ENCODE measurements around the gene IPO13.

IPO13 gene

GRCh38 chr1:43958351-43959255 lies 11.9 kb downstream of the IPO13 start:
- FAIRE-seq (no peak), DNase-seq (ENCODE audit: insufficient read length, low spot score) (no peak)
- TF ChIP-seq TAF1 (IDR thresholded peaks at IDR 0.05; ENCODE audit: low read depth, low read length) (no peak), SPI1 (IDR thresholded peaks at IDR 0.05; ENCODE audit: low read depth, low read length) (no peak), POLR2AphosphoS5 (IDR thresholded peaks at IDR 0.05; ENCODE audit: low read depth, low read length) (no peak), PAX5 (IDR thresholded peaks at IDR 0.05; ENCODE audit: insufficient read depth, low read length, severe bottlenecking) (no peak), POU2F2 (IDR thresholded peaks at IDR 0.05; ENCODE audit: low read depth, low read length) (no peak), POLR2A (IDR thresholded peaks at IDR 0.05; ENCODE audit: low read depth, low read length) (no peak)

GRCh38 chr1:43960798-43961197 lies 14.0 kb downstream of the IPO13 start:
- FAIRE-seq (no peak), DNase-seq (ENCODE audit: insufficient read length, low spot score) (no peak)
- no peak for TF ChIP-seq POU2F2 (IDR thresholded peaks at IDR 0.05; ENCODE audit: low read depth, low read length)
- no peak for TF ChIP-seq POLR2AphosphoS5 (IDR thresholded peaks at IDR 0.05; ENCODE audit: low read depth, low read length)
- TF ChIP-seq PAX5 (IDR thresholded peaks at IDR 0.05; ENCODE audit: insufficient read depth, low read length, severe bottlenecking), result no peak
- TF ChIP-seq POLR2A (IDR thresholded peaks at IDR 0.05; ENCODE audit: low read depth, low read length), result no peak
- TF ChIP-seq TAF1 (IDR thresholded peaks at IDR 0.05; ENCODE audit: low read depth, low read length), result no peak
- TF ChIP-seq SPI1 (IDR thresholded peaks at IDR 0.05; ENCODE audit: low read depth, low read length), result no peak

- FAIRE-seq (no peak), DNase-seq (ENCODE audit: insufficient read length, low spot score) (no peak)
- TF ChIP-seq POLR2AphosphoS5 (IDR thresholded peaks at IDR 0.05; ENCODE audit: low read depth, low read length) (no peak), SPI1 (IDR thresholded peaks at IDR 0.05; ENCODE audit: low read depth, low read length) (no peak)
These were observed 14.9 kb downstream of the IPO13 start for GRCh38 chr1:43961692-43962091.

- FAIRE-seq (no peak), DNase-seq (ENCODE audit: insufficient read length, low spot score) (no peak)
These were observed 15.6 kb downstream of the IPO13 start for GRCh38 chr1:43962324-43962723.

GRCh38 chr1:43963006-43963405 lies 16.3 kb downstream of the IPO13 start:
- no peak for TF ChIP-seq POU2F2 (IDR thresholded peaks at IDR 0.05; ENCODE audit: low read depth, low read length)
- TF ChIP-seq POLR2AphosphoS5 (IDR thresholded peaks at IDR 0.05; ENCODE audit: low read depth, low read length), result no peak
- TF ChIP-seq SPI1 (IDR thresholded peaks at IDR 0.05; ENCODE audit: low read depth, low read length), result no peak
- TF ChIP-seq PAX5 (IDR thresholded peaks at IDR 0.05; ENCODE audit: insufficient read depth, low read length, severe bottlenecking), result no peak
- TF ChIP-seq TAF1 (IDR thresholded peaks at IDR 0.05; ENCODE audit: low read depth, low read length), result no peak
- TF ChIP-seq POLR2A (IDR thresholded peaks at IDR 0.05; ENCODE audit: low read depth, low read length), result no peak
- FAIRE-seq (no peak), DNase-seq (ENCODE audit: insufficient read length, low spot score) (no peak)

More at GRCh38 chr1:43962324-43962723, 15.6 kb downstream of the IPO13 start:
- TF ChIP-seq PAX5 (IDR thresholded peaks at IDR 0.05; ENCODE audit: insufficient read depth, low read length, severe bottlenecking) (no peak), POLR2A (IDR thresholded peaks at IDR 0.05; ENCODE audit: low read depth, low read length) (no peak), POLR2AphosphoS5 (IDR thresholded peaks at IDR 0.05; ENCODE audit: low read depth, low read length) (no peak), TAF1 (IDR thresholded peaks at IDR 0.05; ENCODE audit: low read depth, low read length) (no peak), POU2F2 (IDR thresholded peaks at IDR 0.05; ENCODE audit: low read depth, low read length) (no peak), SPI1 (IDR thresholded peaks at IDR 0.05; ENCODE audit: low read depth, low read length) (no peak)

GRCh38 chr1:43963890-43964289 lies 17.1 kb downstream of the IPO13 start:
- no peak for TF ChIP-seq TAF1 (IDR thresholded peaks at IDR 0.05; ENCODE audit: low read depth, low read length)
- no peak for TF ChIP-seq PAX5 (IDR thresholded peaks at IDR 0.05; ENCODE audit: insufficient read depth, low read length, severe bottlenecking)
- no peak for TF ChIP-seq SPI1 (IDR thresholded peaks at IDR 0.05; ENCODE audit: low read depth, low read length)
- no peak for TF ChIP-seq POLR2AphosphoS5 (IDR thresholded peaks at IDR 0.05; ENCODE audit: low read depth, low read length)
- TF ChIP-seq POU2F2 (IDR thresholded peaks at IDR 0.05; ENCODE audit: low read depth, low read length), result no peak
- TF ChIP-seq POLR2A (IDR thresholded peaks at IDR 0.05; ENCODE audit: low read depth, low read length), result no peak
- DNase-seq (ENCODE audit: insufficient read length, low spot score) (no peak), FAIRE-seq (no peak)

- TF ChIP-seq POLR2AphosphoS5 (IDR thresholded peaks at IDR 0.05; ENCODE audit: low read depth, low read length), result no peak
- TF ChIP-seq POU2F2 (IDR thresholded peaks at IDR 0.05; ENCODE audit: low read depth, low read length), result no peak
- no peak for TF ChIP-seq TAF1 (IDR thresholded peaks at IDR 0.05; ENCODE audit: low read depth, low read length)
- no peak for TF ChIP-seq SPI1 (IDR thresholded peaks at IDR 0.05; ENCODE audit: low read depth, low read length)
- no peak for TF ChIP-seq POLR2A (IDR thresholded peaks at IDR 0.05; ENCODE audit: low read depth, low read length)
- TF ChIP-seq PAX5 (IDR thresholded peaks at IDR 0.05; ENCODE audit: insufficient read depth, low read length, severe bottlenecking), result no peak
- FAIRE-seq, result no peak
These were observed 18.6 kb downstream of the IPO13 start for GRCh38 chr1:43965316-43965715.

GRCh38 chr1:43968348-43968948 lies 21.7 kb downstream of the IPO13 start:
- DNase-seq (ENCODE audit: insufficient read length, low spot score) (no peak), FAIRE-seq (no peak)
- TF ChIP-seq TAF1 (IDR thresholded peaks at IDR 0.05; ENCODE audit: low read depth, low read length), result no peak
- no peak for TF ChIP-seq SPI1 (IDR thresholded peaks at IDR 0.05; ENCODE audit: low read depth, low read length)
- no peak for TF ChIP-seq PAX5 (IDR thresholded peaks at IDR 0.05; ENCODE audit: insufficient read depth, low read length, severe bottlenecking)
- TF ChIP-seq POLR2A (IDR thresholded peaks at IDR 0.05; ENCODE audit: low read depth, low read length), result no peak
- TF ChIP-seq POU2F2 (IDR thresholded peaks at IDR 0.05; ENCODE audit: low read depth, low read length), result no peak
- TF ChIP-seq POLR2AphosphoS5 (IDR thresholded peaks at IDR 0.05; ENCODE audit: low read depth, low read length), result no peak

More at GRCh38 chr1:43965316-43965715, 18.6 kb downstream of the IPO13 start:
- no peak for DNase-seq (ENCODE audit: insufficient read length, low spot score)

- DNase-seq (ENCODE audit: insufficient read length, low spot score) (no peak), FAIRE-seq (no peak)
- TF ChIP-seq SPI1 (IDR thresholded peaks at IDR 0.05; ENCODE audit: low read depth, low read length) (no peak), POLR2AphosphoS5 (IDR thresholded peaks at IDR 0.05; ENCODE audit: low read depth, low read length) (no peak), POLR2A (IDR thresholded peaks at IDR 0.05; ENCODE audit: low read depth, low read length) (no peak), TAF1 (IDR thresholded peaks at IDR 0.05; ENCODE audit: low read depth, low read length) (no peak), PAX5 (IDR thresholded peaks at IDR 0.05; ENCODE audit: insufficient read depth, low read length, severe bottlenecking) (no peak), POU2F2 (IDR thresholded peaks at IDR 0.05; ENCODE audit: low read depth, low read length) (no peak)
These were observed 22.6 kb downstream of the IPO13 start for GRCh38 chr1:43969416-43969745.

Data from GM12891 (cell line).